Endothelial cell of umbilical vein (primary cell): Measurements from ENCODE around the gene HGFAC. TPM values are rescaled to one million over a fixed set of nuclear protein-coding genes. Genes with fewer than 3 reads are reported as not detected.

ENCODE experiments used
- BruUV-seq: library from RNA; stranded (reverse); fragments of 400-500 nt; replicated peaks from 2 replicates; lab custom pipeline; 2021; lab: Mats Ljungman, UMichigan
- CTCF ChIA-PET: fragments of 300-600, 350-600 bp; sonication (Branson Sonifier 250); formaldehyde crosslinking; loops from one replicate; lab custom pipeline; 2021; ENCODE audit warnings: antibody characterized with exemption, inconsistent platforms; lab: Charles Lee
- POLR2A ChIA-PET: fragments of 300-600, 350-600 bp; sonication (Branson Sonifier 250); formaldehyde crosslinking; loops from one replicate; lab custom pipeline; 2021; ENCODE audit warnings: antibody characterized with exemption, inconsistent platforms; lab: Charles Lee
- DNase-seq: peaks from one replicate; pipeline ENCODE4 v3.0.0-alpha.2; 2011; ENCODE audit warnings: low read depth, low spot score
- FAIRE-seq: peaks from 2 replicates; lab custom pipeline; 2011; peaks lifted over from hg19 to GRCh38; lab: Jason Lieb, UNC
- H2AFZ ChIP-seq: 2 replicates; pipeline ENCODE4 v1.6.0; 2012; ENCODE audit warnings: low read depth, low read length, control low read depth, inconsistent platforms
- H3K27ac ChIP-seq: 2 replicates; pipeline ENCODE4 v1.5.1; 2011; ENCODE audit warnings: low read depth, mild to moderate bottlenecking, control low read depth, low read length, moderate library complexity; ENCODE audit not compliant: insufficient read depth
- H3K27me3 ChIP-seq, 2 experiments: 2 replicates each; pipeline versions ENCODE4 v1.6.0 to v1.6.1; 2011; ENCODE audit warnings: low read length in 2 of 2, mixed read lengths in 1 of 2; ENCODE audit not compliant: control insufficient read depth in 2 of 2, insufficient read depth in 2 of 2
- H3K36me3 ChIP-seq, 2 experiments: 2 replicates in 1 of 2; 3 replicates in 1 of 2; pipeline ENCODE4 v1.5.1; 2011; ENCODE audit warnings: low read length in 2 of 2, mild to moderate bottlenecking in 1 of 2, moderate library complexity in 1 of 2; ENCODE audit not compliant: control insufficient read depth in 2 of 2, insufficient read depth in 2 of 2; ENCODE audit errors: extremely low read depth in 1 of 2
- H3K4me1 ChIP-seq: 3 replicates; pipeline ENCODE4 v1.5.1; 2011; ENCODE audit warnings: mild to moderate bottlenecking, low read length; ENCODE audit not compliant: control insufficient read depth, insufficient read depth; ENCODE audit errors: extremely low read depth
- H3K4me2 ChIP-seq: 2 replicates; pipeline ENCODE4 v1.6.1; 2011; ENCODE audit warnings: low read length, control low read depth, mixed read lengths; ENCODE audit not compliant: insufficient read depth
- H3K4me3 ChIP-seq, 3 experiments: fragments of 200-600 bp in 1 of 3; sonication (generic), shearing (Covaris generic) in 1 of 3; replicated peaks in 1 of 3; 2 replicates each; pipeline ENCODE4 v1.5.1; 2011 to 2016; ENCODE audit warnings: control low read depth in 3 of 3, low read length in 3 of 3, mild to moderate bottlenecking in 2 of 3, inconsistent platforms in 1 of 3, low read depth in 1 of 3, moderate library complexity in 1 of 3; ENCODE audit not compliant: insufficient read depth in 1 of 3
- H3K79me2 ChIP-seq: 2 replicates; pipeline ENCODE4 v1.6.0; 2012; ENCODE audit warnings: low read length, inconsistent platforms; ENCODE audit not compliant: control insufficient read depth, insufficient read depth
- H3K9ac ChIP-seq: replicated peaks from 2 replicates; pipeline ENCODE3; 2011; ENCODE audit warnings: low read length, control low read depth; ENCODE audit not compliant: insufficient read depth; ENCODE audit errors: extremely low read depth
- H3K9me1 ChIP-seq: replicated peaks from 3 replicates; pipeline ENCODE4 v1.6.0; 2011; ENCODE audit warnings: mild to moderate bottlenecking, low read length; ENCODE audit not compliant: control insufficient read depth, insufficient read depth; ENCODE audit errors: extremely low read depth
- H3K9me3 ChIP-seq: replicated peaks from 2 replicates; pipeline ENCODE4 v1.5.1; 2012; ENCODE audit warnings: low read length, inconsistent platforms; ENCODE audit not compliant: control insufficient read depth, insufficient read depth
- H4K20me1 ChIP-seq: replicated peaks from 2 replicates; pipeline ENCODE3; 2011; ENCODE audit warnings: mild to moderate bottlenecking, low read length; ENCODE audit not compliant: control insufficient read depth, insufficient read depth; ENCODE audit errors: extremely low read depth
- EZH2 ChIP-seq: IDR thresholded peaks from 2 replicates; pipeline ENCODE4 v1.6.1; 2012; ENCODE audit warnings: borderline replicate concordance, low read depth, mild to moderate bottlenecking, moderate library complexity, low read length, inconsistent platforms; ENCODE audit not compliant: severe bottlenecking
- FOS ChIP-seq: IDR thresholded peaks from 2 replicates; pipeline ENCODE4 v1.6.1; 2011; ENCODE audit warnings: mild to moderate bottlenecking, low read length, moderate library complexity, borderline replicate concordance; ENCODE audit not compliant: insufficient read depth
- GATA2 ChIP-seq: IDR thresholded peaks from 2 replicates; pipeline ENCODE4 v1.7.0; 2011; ENCODE audit warnings: low read depth, mild to moderate bottlenecking, moderate library complexity, mixed read lengths, low read length; ENCODE audit not compliant: insufficient read length, insufficient read depth
- JUN ChIP-seq: IDR thresholded peaks from 2 replicates; pipeline ENCODE4 v1.6.1; 2011; ENCODE audit warnings: borderline replicate concordance, low read depth; ENCODE audit not compliant: insufficient read length, insufficient read depth
- MAX ChIP-seq: IDR thresholded peaks from 2 replicates; pipeline ENCODE4 v1.6.1; 2011; ENCODE audit not compliant: insufficient read depth, insufficient read length
- MYC ChIP-seq: IDR thresholded peaks from one replicate; pipeline ENCODE4 v1.6.1; 2011; ENCODE audit warnings: mild to moderate bottlenecking, low read depth, low read length
- POLR2A ChIP-seq: IDR thresholded peaks from 2 replicates; pipeline ENCODE4 v1.6.1; 2012; ENCODE audit warnings: low read depth, mild to moderate bottlenecking, control low read depth, low read length
- POLR2AphosphoS5 ChIP-seq: IDR thresholded peaks from 2 replicates; pipeline ENCODE4 v1.6.1; 2012; ENCODE audit warnings: low read depth, mild to moderate bottlenecking, control low read depth, low read length, moderate library complexity; ENCODE audit not compliant: insufficient read depth
- dilution Hi-C: fragments of 300-500 bp; cut with MboI; formaldehyde crosslinking; loops from one replicate; pipeline ENCODE4 v1.15.0; 2019; ENCODE audit warnings: low sequenced_read_pairs; ENCODE audit not compliant: extremely low pct_ligation_motif_present
- intact Hi-C: fragments of 100-400 bp; cut with micrococcal nuclease; formaldehyde crosslinking; loops from one replicate; pipeline ENCODE4 v1.10.0; 2022
- polyA plus RNA-seq, 4 experiments: library from polyadenylated mRNA; depleted of rRNA in 3 of 4; stranded (reverse) in 3 of 4; unstranded in 1 of 4; fragments of >200 nt; gene quantifications; 2 replicates each; pipeline versions ENCODE4 v1.2.1 to v1.2.3, GENCODE V29; 2011 to 2012; ENCODE audit warnings: missing spikeins in 1 of 4
- total RNA-seq: library from RNA; stranded (reverse); gene quantifications from 2 replicates; pipeline ENCODE4 v1.2.3, GENCODE V29; 2021
- TF ChIP-seq, protein P1 (sequence below), 2 donors: IDR thresholded peaks; 1 replicate in 1 of 2; 2 replicates in 1 of 2; pipeline ENCODE4 v1.5.1; 2011; ENCODE audit warnings: low read length in 2 of 2, mild to moderate bottlenecking in 2 of 2, moderate library complexity in 2 of 2, control low read depth in 1 of 2, inconsistent platforms in 1 of 2, low read depth in 1 of 2; ENCODE audit not compliant: insufficient read depth in 1 of 2; ENCODE audit errors: extremely low read depth in 1 of 2

Gene HGFAC
- total and polyA plus RNA-seq, 2 donors (not counting 3 experiments of a cell fraction or from before 2014, with no cell fraction given): 0.36 to 0.49 TPM

- Histone ChIP-seq H3K9ac (no peak overlapping the region), H3K27ac (no peak overlapping the region), H3K27me3 (no peaks in the 10 kb centered on the region), H3K9me1 (no peaks in the 10 kb centered on the region), H2AFZ (no peak overlapping the region), H4K20me1 (no peaks in the 10 kb centered on the region), H3K36me3 (no peaks in the 10 kb centered on the region), H3K4me2 (no peak overlapping the region), H3K9me3 (no peaks in the 10 kb centered on the region), H3K4me1 (no peaks in the 10 kb centered on the region), H3K79me2 (no peaks in the 10 kb centered on the region), H3K4me3 (no peak overlapping the region)
- BruUV-seq: no TSS peak
- dilution Hi-C loops: no loop called here
- CTCF ChIA-PET: interaction anchor here (1.0 to 4.1 kb wide), 2 partner anchors 9 to 278 kb away, joined by 3 to 16 read pairs; no protein-coding TSS in a partner anchor
- intact Hi-C loops: no loop called here
- POLR2A ChIA-PET: no interaction called here
- TF ChIP-seq POLR2A (no peak), JUN (no peak), FOS (no peak), GATA2 (no peak), EZH2 (no peak), POLR2AphosphoS5 (no peak), MYC (no peak), MAX (no peak)
- TF ChIP-seq, protein P1, sequence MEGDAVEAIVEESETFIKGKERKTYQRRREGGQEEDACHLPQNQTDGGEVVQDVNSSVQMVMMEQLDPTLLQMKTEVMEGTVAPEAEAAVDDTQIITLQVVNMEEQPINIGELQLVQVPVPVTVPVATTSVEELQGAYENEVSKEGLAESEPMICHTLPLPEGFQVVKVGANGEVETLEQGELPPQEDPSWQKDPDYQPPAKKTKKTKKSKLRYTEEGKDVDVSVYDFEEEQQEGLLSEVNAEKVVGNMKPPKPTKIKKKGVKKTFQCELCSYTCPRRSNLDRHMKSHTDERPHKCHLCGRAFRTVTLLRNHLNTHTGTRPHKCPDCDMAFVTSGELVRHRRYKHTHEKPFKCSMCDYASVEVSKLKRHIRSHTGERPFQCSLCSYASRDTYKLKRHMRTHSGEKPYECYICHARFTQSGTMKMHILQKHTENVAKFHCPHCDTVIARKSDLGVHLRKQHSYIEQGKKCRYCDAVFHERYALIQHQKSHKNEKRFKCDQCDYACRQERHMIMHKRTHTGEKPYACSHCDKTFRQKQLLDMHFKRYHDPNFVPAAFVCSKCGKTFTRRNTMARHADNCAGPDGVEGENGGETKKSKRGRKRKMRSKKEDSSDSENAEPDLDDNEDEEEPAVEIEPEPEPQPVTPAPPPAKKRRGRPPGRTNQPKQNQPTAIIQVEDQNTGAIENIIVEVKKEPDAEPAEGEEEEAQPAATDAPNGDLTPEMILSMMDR (IDR thresholded peaks at IDR 0.05; ENCODE audit: extremely low read depth in 1 of 2, insufficient read depth in 1 of 2, low read depth in 1 of 2, low read length in 2 of 2): no peak
- DNase-seq (no peak), FAIRE-seq (no peak)
These were observed 30.1 kb downstream of the HGFAC start for GRCh38 chr4:3471886-3472285.
